Measurements from ENCODE around the gene PSMB11.

- TF ChIP-seq CTCF (IDR thresholded peaks at IDR 0.05) (no peak), EZH2 (IDR thresholded peaks at IDR 0.05; ENCODE audit: borderline replicate concordance, insufficient read depth, low read depth, low read length, poor library complexity, severe bottlenecking) (no peak)
Measured at GRCh38 chr14:23041729-23042128, 283 bp upstream of the PSMB11 start.
